ENCODE data around the gene RETN.

The RETN gene

DNA sequence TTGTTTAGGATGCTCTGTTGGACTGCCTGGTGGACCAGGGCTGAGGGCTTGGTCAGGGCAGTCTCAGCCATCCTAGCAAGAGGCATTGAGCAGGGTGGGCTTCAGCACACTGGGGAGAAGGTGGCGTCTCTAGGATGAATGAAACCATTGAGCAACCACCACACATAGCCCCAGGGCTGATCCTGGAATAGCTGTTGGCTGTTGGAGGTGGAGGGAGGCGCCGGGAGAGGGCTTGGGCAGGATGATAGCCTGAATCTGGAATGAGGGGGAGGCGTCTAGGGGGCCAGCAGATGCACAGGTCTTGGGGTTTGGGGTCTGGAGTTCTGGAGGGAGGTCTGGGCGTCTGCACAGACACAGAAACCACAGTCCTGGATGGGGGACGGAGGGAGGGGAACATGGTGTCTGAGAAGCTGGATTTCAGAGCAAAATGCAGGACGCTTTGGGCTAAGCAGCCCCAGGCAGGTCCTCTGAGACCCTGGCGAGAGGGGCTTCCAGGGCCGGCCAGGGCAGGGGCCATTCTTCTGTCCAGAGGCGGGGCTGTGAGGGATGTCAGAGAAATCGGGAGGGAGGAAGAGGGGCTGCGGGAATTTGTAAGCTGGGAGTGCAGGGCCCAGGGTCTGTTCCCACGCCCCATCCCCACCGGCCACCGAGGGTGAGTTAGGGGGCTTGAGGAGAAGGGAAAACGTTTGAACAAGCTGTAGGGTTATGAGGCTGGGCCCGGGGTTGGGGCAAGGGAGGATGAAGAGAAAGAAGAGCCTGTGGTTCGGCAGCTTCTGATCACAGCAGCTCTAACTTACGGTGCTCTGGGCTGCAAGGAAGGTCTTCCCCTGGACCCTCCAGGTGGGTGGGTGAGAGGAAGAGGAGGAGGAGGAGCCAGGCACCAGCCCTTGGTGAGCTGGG lies 16.9 kb downstream of the RETN start:
- no peak for DNase-seq (ENCODE audit: low spot score)

DNA sequence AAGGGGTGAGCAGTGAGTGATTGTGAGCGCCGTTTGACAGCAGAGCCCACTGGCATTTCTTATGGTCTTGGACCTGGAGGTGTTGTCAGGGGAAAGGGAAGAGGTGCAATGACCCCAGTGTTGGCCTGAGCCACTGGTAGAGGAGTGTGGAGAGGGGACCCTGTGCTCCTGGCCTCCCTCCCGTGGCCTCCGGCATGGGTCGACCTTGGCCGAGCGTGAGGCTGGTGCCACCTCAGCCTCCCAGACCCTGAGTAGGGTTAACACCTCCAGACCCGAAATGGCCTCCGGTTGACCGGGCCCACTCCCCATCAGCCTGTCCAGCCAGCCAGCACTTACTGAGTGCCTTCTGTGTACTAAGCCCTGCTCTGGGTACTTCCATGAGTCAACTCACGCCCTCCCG lies 18.3 kb downstream of the RETN start:
- DNase-seq (ENCODE audit: low spot score): no peak

DNA sequence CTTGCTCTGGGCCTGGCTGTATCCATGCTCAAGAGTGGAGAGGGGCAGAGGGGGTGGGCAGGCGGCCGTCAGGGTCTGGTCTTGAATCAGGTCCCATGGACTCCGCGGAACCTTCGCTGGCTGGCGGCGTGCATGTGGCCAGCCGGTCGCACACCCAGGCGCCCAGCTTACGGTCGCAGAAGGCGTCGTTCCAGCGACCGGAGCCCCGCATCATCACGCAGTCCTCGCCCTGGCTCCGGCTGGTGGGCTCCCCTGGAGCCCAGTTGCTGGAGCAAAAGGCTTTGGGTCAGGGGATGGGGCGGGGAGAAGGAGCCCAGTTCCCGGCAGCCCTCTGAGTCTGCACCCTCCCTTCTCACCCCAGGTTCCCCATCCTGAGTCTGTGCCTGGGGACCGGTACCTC lies 20.3 kb downstream of the RETN start:
- DNase-seq (ENCODE audit: low spot score): no peak

DNA sequence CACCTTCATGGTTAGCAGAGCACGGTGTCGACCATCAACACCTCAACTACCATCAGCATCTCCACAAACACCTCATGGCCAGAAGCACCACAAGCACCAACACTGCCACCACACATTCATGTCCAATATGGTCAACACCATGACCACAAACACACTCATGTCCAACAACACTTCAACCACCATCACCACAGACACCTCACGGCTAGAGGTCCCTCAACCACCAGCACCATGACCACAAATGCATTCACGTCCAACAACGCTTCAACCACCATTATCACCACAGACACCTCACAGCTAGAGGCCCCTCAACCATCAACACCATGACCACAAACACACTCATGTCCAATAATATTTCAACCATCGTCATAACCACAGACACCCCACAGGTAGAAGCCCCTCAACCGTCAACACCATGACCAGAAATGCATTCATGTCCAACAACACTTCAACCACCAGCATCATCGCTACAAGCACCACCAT lies 22.0 kb downstream of the RETN start:
- no peak for DNase-seq (ENCODE audit: low spot score)

DNA sequence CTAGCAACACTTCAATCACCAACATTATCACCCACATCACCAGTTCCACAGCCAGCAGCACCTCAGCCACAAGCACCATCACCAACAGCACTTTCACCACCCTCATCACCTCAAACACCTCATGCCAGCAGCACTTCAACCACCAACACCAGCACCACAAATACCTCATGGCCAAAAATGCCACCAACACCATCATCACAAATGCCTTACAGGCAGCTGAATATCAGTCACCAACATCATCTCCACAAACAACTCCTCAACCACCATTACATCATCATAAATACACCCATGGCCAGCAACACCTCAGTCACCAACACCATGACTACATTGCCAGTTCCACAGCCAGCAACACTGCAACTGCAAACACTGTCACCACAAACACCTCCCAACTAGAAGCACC lies 22.6 kb downstream of the RETN start:
- DNase-seq (ENCODE audit: low spot score): no peak

DNA sequence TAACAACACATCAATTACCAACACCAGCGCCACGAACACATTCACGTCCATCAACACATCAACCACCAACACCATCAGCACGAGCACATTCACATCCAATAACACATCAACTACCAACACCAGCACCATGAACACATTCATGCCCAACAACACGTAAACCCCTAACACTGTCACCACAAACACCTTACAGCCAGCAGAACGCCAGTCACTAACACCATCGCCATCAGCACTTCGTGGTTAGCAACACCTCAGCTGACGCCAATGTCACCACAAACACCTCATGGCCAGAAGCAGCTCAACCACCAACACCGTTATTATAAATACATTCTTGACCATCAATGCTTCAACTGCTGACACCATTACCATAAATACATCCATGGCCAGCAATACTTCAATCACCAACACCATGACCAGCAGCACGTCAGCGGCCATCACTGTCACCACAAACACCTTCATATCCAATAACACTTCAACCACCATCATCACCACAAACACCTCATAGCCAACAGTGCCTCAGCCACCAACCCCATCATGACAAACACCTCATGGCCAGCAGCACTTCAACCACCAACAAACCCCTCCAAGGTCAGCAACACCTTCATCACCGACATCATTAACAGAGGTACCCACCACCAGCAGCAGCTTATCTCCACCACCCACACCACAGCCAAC lies 23.7 kb downstream of the RETN start:
- DNase-seq (ENCODE audit: low spot score): no peak

DNA sequence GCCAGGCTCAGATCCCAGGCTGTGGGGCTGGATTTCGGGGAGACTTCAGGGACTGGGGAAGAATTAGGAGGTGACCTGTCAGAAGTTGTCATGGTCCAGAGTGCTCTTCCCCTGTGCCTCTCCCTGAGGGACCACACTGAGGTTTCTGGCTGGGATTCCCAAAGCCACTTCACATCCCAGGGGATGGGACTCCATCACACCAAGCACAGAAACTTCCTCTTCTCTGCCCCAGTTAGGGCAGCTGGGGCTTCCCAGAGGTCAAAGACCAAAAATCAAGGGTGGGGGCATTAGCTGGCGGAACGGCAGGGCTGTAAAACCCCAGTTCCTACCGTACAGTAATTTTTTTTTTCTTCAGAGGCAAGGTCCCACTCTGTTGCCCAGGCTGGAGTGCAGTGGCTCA lies 25.6 kb downstream of the RETN start:
- DNase-seq (ENCODE audit: low spot score): no peak

DNA sequence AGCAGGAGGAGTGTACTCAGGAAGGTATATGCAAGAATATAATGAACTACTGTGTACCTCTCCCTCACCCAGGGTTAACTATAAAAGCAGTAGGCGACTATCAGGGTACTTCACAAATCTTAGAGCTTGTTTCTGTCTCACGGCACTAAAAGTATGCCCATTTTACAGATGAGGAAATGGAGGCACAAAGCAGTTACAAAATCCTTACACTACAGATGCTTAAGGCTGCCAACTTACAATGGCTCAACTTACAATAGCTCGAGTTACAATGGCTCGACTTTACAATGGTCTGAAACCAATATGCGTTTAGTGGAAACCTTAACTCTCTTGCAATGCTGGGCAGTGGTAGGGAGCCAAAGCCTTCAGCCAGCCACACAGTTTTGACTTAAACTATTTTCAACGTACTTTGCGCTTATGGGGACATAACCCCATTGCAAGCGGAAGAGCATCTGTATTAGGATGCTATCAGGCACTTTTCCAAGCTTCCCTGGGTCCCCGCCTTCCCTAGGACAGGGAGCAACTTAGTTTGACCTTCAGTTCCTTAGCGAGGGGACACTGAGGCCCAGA lies 29.0 kb downstream of the RETN start:
- DNase-seq (ENCODE audit: low spot score): no peak

DNA sequence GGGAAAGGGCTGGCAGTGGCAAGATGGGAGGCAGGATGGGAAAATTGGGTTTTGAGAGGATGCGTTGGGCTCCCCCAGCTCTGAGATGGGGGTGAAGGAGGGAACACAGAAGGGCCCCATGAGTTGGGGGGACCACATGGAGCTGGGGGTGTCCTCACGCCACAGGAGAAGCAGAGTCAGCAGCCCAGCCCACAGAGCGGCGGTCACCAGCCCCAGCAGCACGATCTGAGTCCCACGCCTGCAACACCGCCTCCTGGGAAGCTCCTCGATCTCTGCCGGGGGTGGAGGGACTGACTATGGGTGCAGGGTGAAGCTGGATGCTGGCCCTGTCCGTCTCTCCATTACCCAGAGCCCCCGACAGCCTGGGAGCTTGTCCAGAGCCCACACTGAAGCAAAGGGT lies 29.7 kb downstream of the RETN start:
- DNase-seq (ENCODE audit: low spot score): no peak

DNA sequence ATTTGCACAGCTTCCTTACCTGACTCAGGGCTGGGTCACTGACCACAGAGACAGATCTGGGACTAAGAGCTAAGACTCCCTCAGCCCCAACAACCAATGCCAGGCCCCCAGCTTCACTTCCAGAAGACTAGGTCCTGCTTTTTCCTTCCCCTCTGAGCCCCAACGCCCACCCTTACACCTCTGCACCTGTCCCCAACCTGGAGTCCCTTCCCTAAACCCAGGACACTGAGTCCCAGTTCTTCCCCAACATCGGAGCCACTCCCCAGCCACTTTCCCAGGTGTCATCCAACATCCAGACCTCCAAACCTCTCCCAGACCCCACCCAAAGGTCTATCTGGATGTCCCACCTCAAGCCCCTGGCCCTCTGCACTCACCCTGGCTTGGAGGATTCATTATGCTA lies 30.2 kb downstream of the RETN start:
- no peak for DNase-seq (ENCODE audit: low spot score)

DNA sequence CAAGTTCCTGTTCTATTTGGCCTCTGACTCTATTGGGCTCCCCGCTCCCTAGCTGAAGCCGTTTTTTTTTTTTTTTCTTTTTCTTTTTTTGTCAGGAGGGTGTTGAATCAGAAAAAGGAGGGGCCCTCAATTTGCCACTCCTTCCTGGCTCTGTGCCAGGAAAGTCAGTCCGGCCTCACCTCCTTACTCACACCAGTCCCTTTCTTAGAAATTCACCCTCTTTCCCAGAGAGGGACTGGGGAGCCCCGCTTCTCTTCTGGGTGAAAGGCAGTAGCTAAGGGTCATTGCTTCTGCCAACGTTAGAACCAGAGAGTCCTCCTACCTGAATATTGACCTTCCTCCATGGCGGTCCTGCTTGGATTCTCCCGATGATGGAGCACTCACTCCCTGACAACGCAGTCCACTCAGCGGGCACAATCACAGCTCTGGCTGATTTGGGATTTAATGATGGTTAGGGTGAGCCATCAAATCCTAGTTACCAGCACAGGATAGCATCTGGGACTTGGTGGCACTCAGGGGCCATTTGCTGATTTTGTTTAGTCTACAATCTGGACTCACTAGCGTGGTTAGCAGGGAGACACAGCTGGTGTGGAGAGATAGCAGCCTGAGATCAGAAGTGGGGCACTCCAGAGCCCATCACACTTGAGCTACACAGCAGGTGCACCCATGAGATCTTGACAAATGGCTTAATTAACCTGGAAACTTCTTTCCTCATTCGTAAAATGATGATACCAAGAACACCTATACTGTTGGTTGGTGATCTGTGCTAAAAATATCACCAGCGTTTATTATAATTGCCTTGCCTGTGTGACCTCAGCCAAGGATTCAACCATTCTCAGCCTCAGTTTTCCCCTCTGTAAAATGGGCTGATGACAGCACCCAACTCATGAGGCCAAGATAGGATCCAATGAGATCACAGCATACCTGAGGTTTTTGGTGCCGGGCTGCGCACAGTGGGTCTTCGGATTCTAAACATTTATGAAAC lies 30.9 kb downstream of the RETN start:
- no peak for DNase-seq (ENCODE audit: low spot score)

DNA sequence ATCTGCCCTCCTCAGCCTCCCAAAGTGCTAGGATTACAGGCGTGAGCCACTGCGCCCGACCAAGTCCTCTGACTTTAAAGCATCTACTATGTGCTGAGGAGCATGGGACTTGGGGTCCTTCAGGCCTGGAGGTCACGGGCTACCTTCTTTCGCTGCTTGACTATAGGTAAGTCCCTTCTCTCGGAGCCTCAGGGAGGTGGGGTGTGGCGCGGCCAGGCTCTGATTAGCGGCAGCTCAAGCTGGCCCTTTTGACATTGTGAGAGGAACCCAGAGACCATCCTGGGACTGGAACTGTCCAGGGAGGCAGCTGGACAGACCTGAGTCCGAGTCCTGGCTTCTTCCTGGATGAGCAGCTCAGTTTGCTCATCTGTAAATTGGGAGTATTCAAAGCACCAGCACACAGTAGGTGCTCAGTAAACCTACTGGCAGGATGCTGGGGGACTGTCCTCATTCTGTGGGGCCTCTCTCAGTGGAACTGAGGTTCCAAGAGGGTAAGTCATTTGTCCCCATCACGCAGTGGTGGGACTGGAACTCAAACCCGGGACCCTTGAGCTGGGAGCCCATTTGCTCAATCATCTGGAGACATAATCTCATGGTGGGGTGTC lies 32.3 kb downstream of the RETN start:
- no peak for DNase-seq (ENCODE audit: low spot score)

DNA sequence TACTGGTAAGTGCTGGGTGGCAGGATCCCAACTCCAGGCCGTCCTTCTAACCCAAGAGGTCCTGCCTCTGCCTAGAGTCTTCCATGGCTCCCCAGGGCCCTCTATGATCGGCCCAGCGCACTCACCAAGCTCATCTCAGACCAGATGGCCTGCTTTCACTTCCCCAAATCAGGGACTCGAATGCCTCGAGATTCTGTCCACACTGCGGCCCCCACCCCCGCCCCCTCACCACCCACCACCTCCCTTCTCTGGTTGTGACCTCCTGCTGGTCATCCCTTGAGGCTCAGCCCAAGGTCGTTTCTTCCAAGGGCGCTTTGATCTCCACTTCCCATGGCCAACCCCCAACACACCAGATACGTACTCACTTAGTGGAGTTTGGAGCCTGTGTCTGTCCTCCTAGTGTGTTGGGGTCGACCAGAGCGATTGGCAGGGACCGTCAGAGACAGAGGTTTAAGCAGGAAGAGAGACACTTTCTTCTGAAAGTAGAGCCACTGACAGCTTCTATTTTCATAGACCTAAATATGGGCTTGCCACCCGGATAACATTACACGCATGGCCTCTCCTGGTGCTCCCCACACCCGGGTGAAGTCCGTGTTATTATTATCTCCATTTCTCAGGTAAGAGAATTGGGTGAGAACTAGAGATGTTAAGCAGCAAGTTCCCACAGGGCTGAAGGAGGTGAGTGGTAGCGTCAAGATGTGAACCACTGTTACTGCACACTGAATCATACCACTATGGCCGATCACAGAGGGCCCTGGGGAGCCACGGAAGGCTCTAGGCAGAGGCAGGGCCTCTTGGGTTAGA lies 33.0 kb downstream of the RETN start, which contains the start of gene FCER2:
TSS of gene FCER2 (minus strand) at position 478 of the 804 bp plus-strand sequence. CDS start 2,371 bp downstream, outside the sequence.
- no peak for DNase-seq (ENCODE audit: low spot score)

DNA sequence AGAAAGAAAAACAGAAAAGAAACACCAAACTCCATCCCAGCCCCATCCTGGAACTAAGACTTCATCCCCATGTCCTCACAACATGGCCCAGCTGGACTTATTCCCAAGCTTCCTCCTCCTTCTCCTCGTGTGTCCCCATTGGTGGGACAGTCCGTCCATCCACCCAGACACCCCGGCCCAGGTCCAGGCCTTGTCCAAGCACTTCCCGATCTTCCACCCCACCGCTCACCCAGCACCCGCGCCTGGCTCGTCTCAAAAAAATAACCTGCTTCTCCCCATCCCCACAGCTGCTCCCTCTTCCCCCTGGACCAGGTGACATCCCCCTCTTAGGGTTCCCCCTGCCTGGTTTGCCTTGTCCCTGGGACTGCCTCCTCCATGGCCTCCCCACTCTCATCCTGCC lies 34.5 kb downstream of the RETN start:
- no peak for DNase-seq (ENCODE audit: low spot score)

DNA sequence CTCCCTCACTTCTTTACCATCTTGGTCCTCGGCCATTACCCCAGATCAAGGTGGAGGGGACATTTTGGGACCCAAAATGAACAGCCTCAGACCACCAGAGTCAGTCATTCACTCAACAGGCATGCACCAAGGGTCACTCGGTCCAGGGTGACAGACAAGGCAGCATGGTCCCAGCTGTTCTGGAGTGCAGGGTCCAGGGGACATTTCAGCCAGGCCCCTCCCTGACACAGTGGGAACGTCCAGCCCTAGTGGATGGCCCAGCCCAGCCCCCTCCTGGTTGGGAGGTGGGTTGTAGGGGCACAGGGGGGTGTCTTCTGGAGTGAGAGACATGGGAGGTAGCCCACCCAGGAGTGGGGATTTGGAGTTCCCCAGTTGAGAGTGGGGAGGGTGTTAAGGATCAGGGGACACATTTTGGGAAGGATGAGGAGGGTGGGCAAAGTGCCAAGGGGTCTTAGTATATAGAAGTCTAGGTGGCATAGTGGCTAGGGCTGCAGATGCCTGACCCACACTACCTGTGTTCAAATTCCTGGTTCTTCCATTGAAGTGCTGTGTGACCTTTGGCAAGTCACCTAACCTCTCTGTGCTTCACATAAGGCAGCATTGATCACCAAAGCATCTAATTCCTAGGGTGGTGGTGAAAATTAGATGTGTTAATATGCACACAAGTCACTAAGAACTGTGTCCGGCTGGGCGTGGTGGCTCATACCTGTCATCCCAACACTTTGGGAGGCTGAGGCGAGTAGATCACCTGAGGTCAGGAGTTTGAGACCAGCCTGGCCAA lies 35.6 kb downstream of the RETN start:
- DNase-seq (ENCODE audit: low spot score): no peak

DNA sequence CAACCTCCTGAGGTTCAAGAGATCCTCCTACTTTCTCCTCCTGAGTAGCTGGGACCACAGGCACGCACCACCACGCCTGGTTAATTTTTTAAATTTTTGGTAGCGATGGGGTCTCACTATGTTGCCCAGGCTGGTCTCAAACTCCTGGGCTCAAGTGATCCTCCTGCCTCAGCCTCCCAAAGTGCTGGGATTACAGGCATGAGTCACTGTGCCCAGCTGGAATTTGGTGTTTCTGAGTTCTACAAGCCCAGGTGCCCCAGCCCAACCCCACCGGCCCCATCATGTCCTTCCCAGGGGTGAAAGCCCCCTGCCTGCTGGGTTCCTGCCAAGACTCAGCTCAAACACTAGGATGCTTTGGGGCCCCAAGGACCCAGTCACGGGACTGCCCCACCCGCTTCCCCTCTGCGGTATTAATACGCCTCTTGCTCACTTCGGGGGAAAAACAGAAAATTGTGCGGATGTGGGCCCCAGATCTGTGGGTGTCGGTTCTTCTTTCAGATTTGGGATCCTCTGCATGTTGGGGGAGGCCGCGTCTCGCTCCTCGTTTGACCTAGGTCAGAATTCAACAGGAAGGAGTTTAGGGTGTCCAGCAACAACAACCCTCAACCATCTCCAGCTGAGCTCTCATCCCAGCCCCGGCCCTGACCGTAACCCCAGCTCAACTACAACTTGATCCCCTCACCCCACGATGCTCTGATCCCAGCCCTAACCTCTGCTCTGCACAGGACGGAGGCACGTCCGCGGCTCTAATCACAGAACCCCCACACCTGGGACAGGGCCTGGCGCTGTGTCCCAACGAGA lies 36.7 kb downstream of the RETN start:
- no peak for DNase-seq (ENCODE audit: low spot score)

DNA sequence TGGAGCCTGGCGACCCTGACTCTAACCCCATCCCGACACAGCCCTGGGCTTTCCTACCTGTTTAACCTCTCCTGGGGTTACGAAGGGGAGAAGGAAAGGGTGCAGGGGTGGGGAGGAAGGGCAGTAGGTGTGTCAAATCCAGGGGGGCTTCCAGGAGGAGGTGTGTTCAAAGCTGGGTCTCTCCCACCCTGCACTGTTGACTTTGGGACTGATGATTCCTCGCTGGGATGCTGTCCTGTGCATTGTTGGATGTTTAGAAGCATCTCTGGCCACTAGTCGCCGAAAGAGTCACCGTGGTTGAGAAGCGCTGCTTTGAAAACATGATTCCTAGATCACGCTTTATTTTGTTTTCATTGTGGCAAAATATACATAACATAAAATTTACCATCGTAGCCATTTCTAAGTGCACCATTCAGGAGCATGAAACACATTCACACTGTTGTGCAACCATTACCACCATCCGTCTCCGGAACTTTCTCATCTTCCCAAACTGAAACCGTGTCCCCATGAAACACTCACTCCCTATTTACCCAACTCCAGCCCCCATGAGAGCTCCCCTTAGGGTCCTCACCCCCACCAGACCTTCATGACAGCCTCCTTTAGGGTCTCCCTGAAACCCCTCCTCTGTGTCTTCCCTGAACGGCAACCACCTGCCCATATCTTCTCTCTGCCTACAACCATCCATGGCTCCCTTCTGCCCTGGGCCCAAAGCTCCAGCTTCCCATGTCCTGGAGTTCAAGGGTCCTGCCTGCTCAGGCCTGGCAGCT lies 37.5 kb downstream of the RETN start:
- DNase-seq (ENCODE audit: low spot score): no peak

DNA sequence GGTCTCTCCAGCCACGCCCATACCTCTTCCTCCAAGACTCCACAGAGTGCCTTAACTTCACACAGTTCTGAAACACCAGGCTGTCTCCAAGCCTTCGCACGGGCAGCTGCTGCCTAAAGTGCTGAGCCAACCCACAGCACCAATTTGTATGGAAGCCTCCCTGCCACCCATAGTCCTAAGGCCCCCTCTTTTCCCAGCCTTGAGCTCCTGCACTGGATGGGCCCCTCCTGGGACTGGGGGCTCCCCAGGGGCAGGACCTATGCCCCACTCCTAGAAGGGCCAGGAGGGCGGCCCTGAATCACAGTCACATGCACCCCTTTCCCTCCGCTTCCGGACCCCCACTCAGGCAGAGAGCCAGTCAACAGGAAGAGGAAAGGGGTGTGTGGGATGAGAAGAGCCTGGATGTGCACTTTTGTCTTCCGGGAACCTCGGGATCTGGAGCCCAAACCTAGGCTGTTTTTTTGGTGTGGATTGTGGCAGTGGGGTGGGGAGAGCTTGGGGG lies 38.2 kb downstream of the RETN start:
- DNase-seq (ENCODE audit: low spot score): no peak
